Lung (tissue), 12 donors: ENCODE results near the gene PLA2G2C. TPM values are rescaled to one million over a fixed set of nuclear protein-coding genes. Genes with fewer than 3 reads are reported as not detected.

Experiments used
- ATAC-seq: fragments of 200-7000 bp; cut with Tn5 transposase; one replicate; pipeline ENCODE4 v1.9.1; 2020; ENCODE audit warnings: moderate number of reproducible peaks; ENCODE audit not compliant: insufficient read depth, low FRiP score
- DNase-seq, 3 donors: peaks; one replicate each; pipeline ENCODE4 v3.0.0-alpha.2; 2013 to 2017
- H3K27ac ChIP-seq, 2 donors: one replicate each; pipeline ENCODE4 v1.5.1; 2013; ENCODE audit warnings: mild to moderate bottlenecking in 2 of 2, moderate library complexity in 2 of 2, control low read depth in 1 of 2, inconsistent platforms in 1 of 2, low read depth in 1 of 2, low read length in 1 of 2
- H3K27me3 ChIP-seq, 3 donors: one replicate each; pipeline ENCODE4 v1.5.1; 2013; ENCODE audit warnings: low read length in 2 of 3; ENCODE audit not compliant: control insufficient read depth in 3 of 3, insufficient read depth in 3 of 3
- H3K36me3 ChIP-seq, 4 donors: one replicate each; pipeline ENCODE4 v1.5.1; 2013; ENCODE audit warnings: low read length in 4 of 4, mild to moderate bottlenecking in 1 of 4, moderate library complexity in 1 of 4; ENCODE audit not compliant: control insufficient read depth in 4 of 4, insufficient read depth in 4 of 4
- H3K4me1 ChIP-seq, 5 donors: one replicate each; pipeline ENCODE4 v1.5.1; 2013; ENCODE audit warnings: low read length in 5 of 5, mild to moderate bottlenecking in 2 of 5, moderate library complexity in 1 of 5; ENCODE audit not compliant: control insufficient read depth in 5 of 5, insufficient read depth in 5 of 5
- H3K4me3 ChIP-seq: one replicate; pipeline ENCODE4 v1.5.1; 2013; ENCODE audit warnings: mild to moderate bottlenecking, control low read depth, moderate library complexity
- H3K9ac ChIP-seq, 2 donors: one replicate each; pipeline ENCODE4 v1.5.1; 2013; ENCODE audit warnings: low read length in 2 of 2, control low read depth in 1 of 2; ENCODE audit not compliant: insufficient read depth in 1 of 2
- H3K9me3 ChIP-seq, 4 donors: one replicate each; pipeline ENCODE4 v1.5.1; 2013; ENCODE audit warnings: low read length in 3 of 4, mild to moderate bottlenecking in 1 of 4, moderate library complexity in 1 of 4; ENCODE audit not compliant: control insufficient read depth in 4 of 4, insufficient read depth in 3 of 4
- WGBS, 2 donors: extraction: QIAGEN DNeasy Blood & Tissue Kit; methylation state at CpG; one replicate each; pipeline ENCODE4 v1.1.7; 2013; 5-methylcytosine and 5-hydroxymethylcytosine counted together
- polyA plus RNA-seq, 2 donors: library from polyadenylated mRNA; stranded (reverse); fragments of 200-250 nt; gene quantifications; one replicate each; pipeline ENCODE4 v1.2.1, GENCODE V29; 2013
- total RNA-seq, 2 donors: library from RNA; depleted of rRNA in 1 of 2; stranded (reverse); fragments of >200 nt in 1 of 2; gene quantifications; one replicate each; pipeline ENCODE4 v1.2.1, GENCODE V29; 2014 to 2021
- TF ChIP-seq, protein P1 (sequence below): IDR thresholded peaks from 2 replicates; pipeline ENCODE4 v1.5.1; 2012; ENCODE audit warnings: mild to moderate bottlenecking; ENCODE audit errors: control extremely low read depth, extremely low read depth
- donor health status: control.
- donor health status: control.
- donor health status: Bipolar disorder and iron deficiency.
- donor health status: healthy.
- donor health status: DM: yes; HTN: yes; CAD: no.

PLA2G2C gene
- total and polyA plus RNA-seq, 4 donors: 0.09 TPM; not detected in 3

DNA sequence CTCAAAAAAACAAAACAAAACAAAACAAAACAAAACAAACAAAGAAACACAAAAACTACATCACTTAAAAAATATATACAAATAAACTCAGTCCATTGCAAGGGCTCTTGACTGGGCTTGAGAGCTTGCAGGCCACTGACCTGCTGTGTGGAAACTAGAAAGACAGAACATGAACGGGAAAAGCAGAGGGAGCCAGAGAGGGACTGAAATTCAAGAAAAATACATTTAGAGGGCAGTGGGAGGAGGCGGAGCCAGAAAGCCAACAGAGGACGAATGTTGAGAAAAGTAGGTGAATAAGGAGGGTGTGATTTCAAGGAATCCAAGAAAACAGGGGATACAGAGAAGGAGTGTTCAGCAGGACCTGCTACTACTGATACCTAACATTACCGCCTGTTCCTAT, 41.4 kb upstream of the PLA2G2C start:
- Histone ChIP-seq H3K27ac (no peak overlapping the region), H3K4me1 (peaks cover 0 to 8% (median 0%) of the 10 kb centered on the region in 5 donors), H3K9ac (no peak overlapping the region), H3K4me3 (no peak overlapping the region), H3K36me3 (no peaks in the 10 kb centered on the region), H3K27me3 (peaks cover 0 to 11% (median 5%) of the 10 kb centered on the region in 3 donors), H3K9me3 (no peaks in the 10 kb centered on the region)
- ATAC-seq (no peak), DNase-seq (peak; percentile 44 to 66 (median 52))
- TF ChIP-seq, protein P1, sequence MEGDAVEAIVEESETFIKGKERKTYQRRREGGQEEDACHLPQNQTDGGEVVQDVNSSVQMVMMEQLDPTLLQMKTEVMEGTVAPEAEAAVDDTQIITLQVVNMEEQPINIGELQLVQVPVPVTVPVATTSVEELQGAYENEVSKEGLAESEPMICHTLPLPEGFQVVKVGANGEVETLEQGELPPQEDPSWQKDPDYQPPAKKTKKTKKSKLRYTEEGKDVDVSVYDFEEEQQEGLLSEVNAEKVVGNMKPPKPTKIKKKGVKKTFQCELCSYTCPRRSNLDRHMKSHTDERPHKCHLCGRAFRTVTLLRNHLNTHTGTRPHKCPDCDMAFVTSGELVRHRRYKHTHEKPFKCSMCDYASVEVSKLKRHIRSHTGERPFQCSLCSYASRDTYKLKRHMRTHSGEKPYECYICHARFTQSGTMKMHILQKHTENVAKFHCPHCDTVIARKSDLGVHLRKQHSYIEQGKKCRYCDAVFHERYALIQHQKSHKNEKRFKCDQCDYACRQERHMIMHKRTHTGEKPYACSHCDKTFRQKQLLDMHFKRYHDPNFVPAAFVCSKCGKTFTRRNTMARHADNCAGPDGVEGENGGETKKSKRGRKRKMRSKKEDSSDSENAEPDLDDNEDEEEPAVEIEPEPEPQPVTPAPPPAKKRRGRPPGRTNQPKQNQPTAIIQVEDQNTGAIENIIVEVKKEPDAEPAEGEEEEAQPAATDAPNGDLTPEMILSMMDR: no peak
- 55 to 60% methylated on average over 4 of the region's 4 CpGs for WGBS, 2 donors

DNA sequence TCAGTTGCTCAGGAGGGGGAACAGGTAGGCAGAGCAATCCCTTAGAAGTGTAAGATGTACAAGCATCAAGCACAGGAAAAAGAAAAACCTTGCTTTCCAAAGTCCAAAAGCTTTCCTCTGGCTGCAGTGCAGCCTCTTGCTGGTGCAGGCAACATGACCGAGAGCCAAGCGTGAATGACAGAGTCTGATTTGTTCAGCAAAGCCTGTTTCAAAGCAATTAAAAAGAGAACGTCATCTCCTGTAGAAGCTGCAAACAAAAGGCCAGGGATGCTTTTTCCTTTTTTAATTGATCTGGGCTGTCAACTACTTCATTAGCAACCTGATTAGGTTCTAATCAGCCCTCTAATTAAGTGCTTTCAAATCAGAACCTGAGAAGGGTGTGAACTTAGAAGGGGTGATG, 38.2 kb upstream of the PLA2G2C start:
- H3K27me3 ChIP-seq: peaks cover 0 to 11% (median 5%) of the 10 kb centered on the region in 3 donors
- TF ChIP-seq, protein P1: no peak
- H3K9me3 ChIP-seq: no peaks in the 10 kb centered on the region
- no peak overlapping the region for H3K9ac ChIP-seq
- 65 to 66% methylated on average over 3 of the region's 3 CpGs for WGBS, 2 donors
- no peak overlapping the region for H3K4me3 ChIP-seq
- H3K36me3 ChIP-seq: no peaks in the 10 kb centered on the region
- peaks cover 0 to 6% (median 0%) of the 10 kb centered on the region in 5 donors for H3K4me1 ChIP-seq
- DNase-seq: no peak
- ATAC-seq: no peak
- no peak overlapping the region for H3K27ac ChIP-seq

DNA sequence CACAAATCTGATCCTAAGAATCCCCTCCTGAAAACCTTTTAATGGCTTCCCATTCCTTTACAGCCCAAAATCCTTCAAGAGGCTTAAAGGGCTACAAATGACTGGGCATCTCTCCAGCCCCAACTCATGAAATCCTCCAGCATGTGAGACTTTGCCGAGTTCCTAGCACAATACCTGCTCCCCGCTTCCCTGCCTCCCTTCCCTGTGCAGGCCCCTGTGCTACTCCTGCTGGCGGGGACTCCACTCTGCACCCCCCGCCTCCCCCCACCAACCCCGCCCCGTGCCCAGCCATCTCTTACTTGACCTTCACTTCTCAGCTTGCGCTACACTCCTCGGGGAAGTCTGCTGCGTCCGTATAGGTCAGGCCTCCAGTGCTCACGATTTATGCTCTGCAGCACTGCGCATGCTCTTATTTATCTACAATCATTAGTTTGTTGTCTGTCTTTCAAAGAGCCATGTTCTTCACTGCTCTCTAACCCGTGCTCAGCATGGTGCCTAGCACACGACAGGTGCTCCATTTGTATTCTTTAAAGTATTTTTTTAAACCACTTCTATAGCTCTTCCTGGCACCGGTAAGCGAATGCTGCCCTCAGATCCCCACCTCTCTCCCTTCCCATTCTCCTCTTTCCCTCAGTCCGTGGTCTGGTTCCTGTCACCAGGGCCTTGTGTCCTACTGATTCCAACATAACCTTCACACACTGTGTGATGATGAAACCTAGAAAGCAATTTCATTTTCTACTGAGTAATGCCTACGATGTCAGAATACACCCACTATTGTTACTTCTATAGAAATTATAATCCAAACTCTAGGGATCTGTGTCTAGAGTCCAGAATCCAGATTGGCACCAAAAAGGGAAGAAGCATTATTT, 37.5 kb upstream of the PLA2G2C start:
- DNase-seq (no peak), ATAC-seq (no peak)
- Histone ChIP-seq H3K4me3 (no peak overlapping the region), H3K9me3 (no peaks in the 10 kb centered on the region), H3K36me3 (no peaks in the 10 kb centered on the region), H3K27ac (no peak overlapping the region), H3K27me3 (peaks cover 0 to 11% (median 5%) of the 10 kb centered on the region in 3 donors), H3K4me1 (peaks cover 0 to 6% (median 0%) of the 10 kb centered on the region in 5 donors), H3K9ac (no peak overlapping the region)
- 36 to 43% methylated on average over 18 of the region's 18 CpGs for WGBS, 2 donors
- TF ChIP-seq, protein P1: no peak
